PC-3 (cell line): ENCODE measurements around the gene LENEP.

Experiments used
- EZH2 ChIP-seq: fragments of 300-600 bp; sonication (generic); IDR thresholded peaks from one replicate; pipeline ENCODE4 v1.6.1; 2017; ENCODE audit warnings: antibody characterized with exemption, mild to moderate bottlenecking, low read length; ENCODE audit not compliant: unreplicated experiment
- EZH2phosphoT487 ChIP-seq: fragments of 300-600 bp; sonication (generic); IDR thresholded peaks from 2 replicates; pipeline ENCODE4 v1.6.1; 2018; ENCODE audit warnings: mild to moderate bottlenecking, antibody characterized with exemption, low read length, borderline replicate concordance
- TF ChIP-seq, protein P1 (sequence below): fragments of 300-600 bp; sonication (generic); conservative IDR thresholded peaks from 2 replicates; pipeline ENCODE4 v1.5.1; 2017; ENCODE audit warnings: antibody characterized with exemption, low read depth, mild to moderate bottlenecking, low read length

DNA sequence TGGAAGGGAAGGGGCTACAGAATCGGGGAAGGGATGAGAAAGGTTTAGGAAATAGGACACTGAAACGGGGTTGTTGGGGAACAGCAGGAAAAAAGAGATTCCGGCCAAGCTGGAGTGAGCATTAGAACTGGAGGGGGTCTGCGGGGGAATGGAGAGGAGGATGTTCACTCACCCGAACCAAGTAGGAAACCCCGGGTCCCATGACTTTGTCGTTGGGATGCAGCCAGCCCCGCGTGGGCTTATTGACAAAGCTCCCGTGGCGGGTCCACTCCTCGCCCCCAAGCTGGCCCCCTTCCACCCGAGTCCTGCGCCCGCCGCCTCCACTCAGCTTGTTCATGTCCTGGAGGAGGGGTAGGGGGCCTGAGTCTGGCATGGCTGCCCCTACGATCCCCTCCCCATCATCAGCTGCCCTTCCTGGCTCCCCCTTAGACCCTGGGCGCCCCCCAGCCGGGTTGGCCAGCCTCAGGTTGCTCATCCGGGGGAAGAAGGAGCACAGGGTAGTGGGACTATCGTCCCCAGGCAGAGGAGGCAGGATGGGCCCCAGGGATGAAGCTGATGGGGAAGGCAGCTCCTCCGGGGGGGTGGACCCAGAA lies 23.4 kb upstream of the LENEP start:
- TF ChIP-seq EZH2phosphoT487 (no peak), EZH2 (no peak)
- TF ChIP-seq, protein P1, sequence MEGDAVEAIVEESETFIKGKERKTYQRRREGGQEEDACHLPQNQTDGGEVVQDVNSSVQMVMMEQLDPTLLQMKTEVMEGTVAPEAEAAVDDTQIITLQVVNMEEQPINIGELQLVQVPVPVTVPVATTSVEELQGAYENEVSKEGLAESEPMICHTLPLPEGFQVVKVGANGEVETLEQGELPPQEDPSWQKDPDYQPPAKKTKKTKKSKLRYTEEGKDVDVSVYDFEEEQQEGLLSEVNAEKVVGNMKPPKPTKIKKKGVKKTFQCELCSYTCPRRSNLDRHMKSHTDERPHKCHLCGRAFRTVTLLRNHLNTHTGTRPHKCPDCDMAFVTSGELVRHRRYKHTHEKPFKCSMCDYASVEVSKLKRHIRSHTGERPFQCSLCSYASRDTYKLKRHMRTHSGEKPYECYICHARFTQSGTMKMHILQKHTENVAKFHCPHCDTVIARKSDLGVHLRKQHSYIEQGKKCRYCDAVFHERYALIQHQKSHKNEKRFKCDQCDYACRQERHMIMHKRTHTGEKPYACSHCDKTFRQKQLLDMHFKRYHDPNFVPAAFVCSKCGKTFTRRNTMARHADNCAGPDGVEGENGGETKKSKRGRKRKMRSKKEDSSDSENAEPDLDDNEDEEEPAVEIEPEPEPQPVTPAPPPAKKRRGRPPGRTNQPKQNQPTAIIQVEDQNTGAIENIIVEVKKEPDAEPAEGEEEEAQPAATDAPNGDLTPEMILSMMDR, result no peak
